Glutamatergic neuron (in vitro differentiated cells): ENCODE results near the gene ANKLE2. TPM values are rescaled to one million over a fixed set of nuclear protein-coding genes. Genes with fewer than 3 reads are reported as not detected.
"Not testable (repeated sequence)": the region's sequence is repeated elsewhere in the genome, so short reads cannot be mapped to it uniquely, and the experiment has no call there.

Experiments used
- DNase-seq: peaks from one replicate; pipeline ENCODE4 v3.0.0; 2022
- H3K27ac Mint-ChIP-seq: one replicate; pipeline ENCODE4 v1.8.0; 2020; ENCODE audit warnings: mild to moderate bottlenecking, mixed read lengths, inconsistent platforms; ENCODE audit not compliant: unreplicated experiment
- H3K27me3 Mint-ChIP-seq: one replicate; pipeline ENCODE4 v1.8.0; 2020; ENCODE audit warnings: mild to moderate bottlenecking, moderate library complexity, mixed read lengths, inconsistent platforms; ENCODE audit not compliant: unreplicated experiment
- H3K36me3 Mint-ChIP-seq: one replicate; pipeline ENCODE4 v1.8.0; 2020; ENCODE audit warnings: mild to moderate bottlenecking, mixed read lengths, inconsistent platforms; ENCODE audit not compliant: unreplicated experiment
- H3K4me1 Mint-ChIP-seq: one replicate; pipeline ENCODE4 v1.8.0; 2020; ENCODE audit warnings: mild to moderate bottlenecking, low read depth, mixed read lengths, inconsistent platforms; ENCODE audit not compliant: unreplicated experiment
- H3K4me3 Mint-ChIP-seq: one replicate; pipeline ENCODE4 v1.8.0; 2020; ENCODE audit warnings: mild to moderate bottlenecking, mixed read lengths, inconsistent platforms; ENCODE audit not compliant: unreplicated experiment
- H3K9me3 Mint-ChIP-seq: one replicate; pipeline ENCODE4 v1.8.0; 2020; ENCODE audit warnings: mild to moderate bottlenecking, moderate library complexity, mixed read lengths, inconsistent platforms; ENCODE audit not compliant: unreplicated experiment
- total RNA-seq: library from RNA; stranded (reverse); fragmentation: NEBNext Ultra II Directional; extraction: Animal tissue kit (Norgen Biotek cat#: 25700); gene quantifications from one replicate; pipeline ENCODE4 v1.2.1, GENCODE V29; 2021; ENCODE audit not compliant: unreplicated experiment
- TF ChIP-seq, protein P1 (sequence below): fragments of 200-600 bp; sonication (generic); IDR thresholded peaks from one replicate; pipeline ENCODE4 v1.5.0; 2021; ENCODE audit not compliant: partially characterized antibody, unreplicated experiment

Gene ANKLE2
- total RNA-seq, 1 donor from 2014 or later, result 105 TPM

DNA sequence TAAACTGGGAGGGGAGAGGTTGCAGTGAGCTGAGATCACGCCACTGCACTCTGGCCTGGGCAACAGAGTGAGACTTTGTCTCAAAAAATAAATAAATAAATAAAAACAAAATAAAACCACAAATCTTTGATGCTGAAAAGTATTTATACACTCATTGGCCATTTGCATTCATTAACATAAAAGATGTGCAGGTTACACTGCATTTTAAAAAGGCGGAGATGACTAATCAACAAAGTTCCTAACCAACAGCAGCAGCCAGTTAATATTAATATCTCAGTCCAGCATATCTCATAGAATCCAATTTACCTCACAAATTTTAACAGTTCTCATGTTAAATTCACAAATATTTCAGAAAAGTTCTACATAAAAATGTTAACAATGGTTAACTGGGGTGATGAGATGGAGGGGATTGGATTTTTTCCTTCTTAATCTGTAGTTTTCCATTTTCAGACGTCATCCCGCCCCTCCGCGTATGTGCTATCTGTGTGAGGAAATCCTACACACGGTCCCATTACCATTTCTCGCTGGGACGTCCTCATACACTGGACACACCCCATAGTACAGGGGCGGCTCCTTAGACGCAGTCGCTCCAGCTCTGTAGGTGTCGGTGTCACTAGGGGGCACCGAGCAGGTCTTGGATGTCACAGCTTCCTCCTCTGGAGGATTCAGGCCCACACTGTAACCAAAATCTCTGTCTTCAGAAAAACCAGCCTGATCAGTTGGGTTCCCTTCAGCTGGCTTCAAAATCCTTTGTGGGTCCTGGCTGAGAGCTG lies 7.3 kb downstream of the ANKLE2 start:
- H3K36me3 Mint-ChIP-seq, result no peaks in the 10 kb centered on the region

DNA sequence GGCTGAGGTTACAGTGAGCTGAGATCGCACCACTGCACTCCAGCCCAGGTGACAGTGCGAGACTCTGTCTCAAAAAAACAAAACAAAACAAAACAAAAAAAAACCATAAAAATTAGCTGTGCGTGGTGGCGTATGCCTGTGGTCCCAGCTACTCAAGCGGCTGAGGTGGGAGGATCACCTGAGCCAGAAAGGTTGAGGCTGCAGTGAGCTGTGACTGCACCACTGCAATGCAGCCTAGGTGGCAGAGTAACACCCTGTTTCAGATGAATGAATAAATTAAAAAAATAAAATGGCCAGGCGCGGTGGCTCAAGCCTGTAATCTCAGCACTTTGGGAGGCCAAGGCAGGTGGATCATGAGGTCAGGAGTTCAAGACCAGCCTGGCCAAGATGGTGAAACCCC lies 8.0 kb downstream of the ANKLE2 start:
- not testable (repeated sequence) for H3K36me3 Mint-ChIP-seq, H3K4me1 Mint-ChIP-seq, DNase-seq, H3K9me3 Mint-ChIP-seq, H3K27ac Mint-ChIP-seq, H3K27me3 Mint-ChIP-seq, H3K4me3 Mint-ChIP-seq

More for the DNA sequence above, 7.3 kb downstream of the ANKLE2 start:
- H3K4me1 Mint-ChIP-seq, result no peaks in the 10 kb centered on the region
- no peaks in the 10 kb centered on the region for H3K9me3 Mint-ChIP-seq
- no peak overlapping the region for H3K4me3 Mint-ChIP-seq
- DNase-seq, result no peak
- no peak overlapping the region for H3K27ac Mint-ChIP-seq
- no peaks in the 10 kb centered on the region for H3K27me3 Mint-ChIP-seq
- TF ChIP-seq, protein P1, sequence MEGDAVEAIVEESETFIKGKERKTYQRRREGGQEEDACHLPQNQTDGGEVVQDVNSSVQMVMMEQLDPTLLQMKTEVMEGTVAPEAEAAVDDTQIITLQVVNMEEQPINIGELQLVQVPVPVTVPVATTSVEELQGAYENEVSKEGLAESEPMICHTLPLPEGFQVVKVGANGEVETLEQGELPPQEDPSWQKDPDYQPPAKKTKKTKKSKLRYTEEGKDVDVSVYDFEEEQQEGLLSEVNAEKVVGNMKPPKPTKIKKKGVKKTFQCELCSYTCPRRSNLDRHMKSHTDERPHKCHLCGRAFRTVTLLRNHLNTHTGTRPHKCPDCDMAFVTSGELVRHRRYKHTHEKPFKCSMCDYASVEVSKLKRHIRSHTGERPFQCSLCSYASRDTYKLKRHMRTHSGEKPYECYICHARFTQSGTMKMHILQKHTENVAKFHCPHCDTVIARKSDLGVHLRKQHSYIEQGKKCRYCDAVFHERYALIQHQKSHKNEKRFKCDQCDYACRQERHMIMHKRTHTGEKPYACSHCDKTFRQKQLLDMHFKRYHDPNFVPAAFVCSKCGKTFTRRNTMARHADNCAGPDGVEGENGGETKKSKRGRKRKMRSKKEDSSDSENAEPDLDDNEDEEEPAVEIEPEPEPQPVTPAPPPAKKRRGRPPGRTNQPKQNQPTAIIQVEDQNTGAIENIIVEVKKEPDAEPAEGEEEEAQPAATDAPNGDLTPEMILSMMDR, result no peak

DNA sequence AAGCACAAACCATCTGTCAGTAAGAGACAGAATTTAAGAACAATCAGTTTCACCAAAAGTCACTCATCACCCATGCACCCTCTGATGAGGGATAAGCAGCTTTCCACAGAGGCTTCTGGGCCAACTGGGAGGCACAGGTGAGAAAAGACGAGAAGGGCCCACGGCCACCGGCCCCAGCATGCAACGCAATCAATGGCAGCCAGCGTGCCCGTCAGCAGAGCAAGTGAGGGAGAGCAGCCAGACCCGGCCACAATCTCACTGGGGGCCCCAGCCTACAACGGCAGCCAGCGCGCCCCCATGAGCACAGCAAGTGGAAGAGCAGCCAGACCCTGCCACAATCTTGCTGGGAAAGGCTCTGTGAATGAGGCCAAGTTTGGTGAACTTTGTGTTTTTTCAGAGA lies 13.3 kb downstream of the ANKLE2 start:
- no peak for DNase-seq
- TF ChIP-seq, protein P1, result no peak
- Mint-ChIP-seq H3K4me3 (no peak overlapping the region), H3K9me3 (no peaks in the 10 kb centered on the region), H3K4me1 (no peaks in the 10 kb centered on the region), H3K27ac (no peak overlapping the region), H3K27me3 (peaks cover 1% of the 10 kb centered on the region), H3K36me3 (peaks cover 5% of the 10 kb centered on the region)

DNA sequence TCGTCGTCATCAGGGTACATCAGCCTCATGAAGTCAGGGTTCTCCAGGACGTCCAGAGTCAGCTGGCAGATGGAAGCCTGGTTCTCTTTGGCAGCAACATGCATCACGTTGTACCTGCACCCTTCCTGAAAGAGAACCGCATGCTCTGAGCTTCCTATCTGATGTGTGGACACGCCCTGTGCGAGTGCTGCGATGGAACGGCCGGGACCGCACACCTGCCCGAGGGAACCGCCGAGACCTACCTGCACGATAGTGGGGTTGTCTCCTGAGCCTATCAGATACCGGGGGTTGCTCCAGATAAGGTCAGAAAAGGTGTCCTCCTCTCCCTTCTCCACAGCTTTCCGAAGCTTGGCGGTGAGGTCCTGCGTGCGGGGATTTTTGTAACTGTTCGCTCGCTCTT lies 13.7 kb downstream of the ANKLE2 start:
- Mint-ChIP-seq H3K27me3 (peaks cover 1% of the 10 kb centered on the region), H3K9me3 (no peaks in the 10 kb centered on the region), H3K4me1 (no peaks in the 10 kb centered on the region), H3K27ac (no peak overlapping the region), H3K4me3 (no peak overlapping the region), H3K36me3 (peaks cover 5% of the 10 kb centered on the region)
- TF ChIP-seq, protein P1, result no peak
- no peak for DNase-seq

DNA sequence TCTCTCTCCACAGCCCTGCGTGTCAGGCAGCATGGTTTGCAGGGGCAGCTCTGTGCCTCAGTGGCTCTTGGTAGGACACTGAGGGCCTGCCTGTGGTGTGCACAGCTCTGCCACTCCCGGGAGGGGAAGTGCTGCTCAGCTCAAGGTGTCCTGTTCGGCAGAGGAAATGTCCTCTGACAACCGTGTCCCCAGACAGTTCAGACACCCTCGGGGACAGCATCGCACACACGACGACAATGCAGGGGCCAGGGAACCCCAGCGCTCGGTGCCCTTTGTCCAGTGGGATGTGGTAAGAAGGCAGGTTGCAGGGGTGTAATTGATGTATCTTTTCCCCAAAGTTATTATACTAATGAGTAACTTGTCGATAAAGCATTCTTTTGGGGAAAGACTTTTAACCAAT lies 14.2 kb downstream of the ANKLE2 start:
- H3K4me3 Mint-ChIP-seq, result no peak overlapping the region
- no peak overlapping the region for H3K27ac Mint-ChIP-seq
- TF ChIP-seq, protein P1, result no peak
- no peaks in the 10 kb centered on the region for H3K9me3 Mint-ChIP-seq
- H3K4me1 Mint-ChIP-seq, result no peaks in the 10 kb centered on the region
- peaks cover 5% of the 10 kb centered on the region for H3K36me3 Mint-ChIP-seq
- no peak for DNase-seq
- peaks cover 1% of the 10 kb centered on the region for H3K27me3 Mint-ChIP-seq
